Stimulated activated effector memory CD8-positive, alpha-beta T cell treated with anti-CD3 and anti-CD28 coated beads, Interleukin-12 subunit alpha, Interleukin-12 subunit beta, amount 100 ng/mL, for 72 hours (primary cell): ENCODE measurements around the gene METTL16.

Source experiments
- ATAC-seq: fragments of 150-1000 bp; cut with Tn5 transposase; 2 replicates; pipeline ENCODE4 v1.10.0; 2021
- DNase-seq, 2 donors: peaks; one replicate each; pipeline ENCODE4 v3.0.0; 2021 to 2022; ENCODE audit warnings: low spot score in 2 of 2
- H3K27ac Mint-ChIP-seq: one replicate; pipeline ENCODE4 v1.8.0; 2022; ENCODE audit warnings: mild to moderate bottlenecking, mixed read lengths
- H3K36me3 Mint-ChIP-seq: one replicate; pipeline ENCODE4 v1.8.0; 2022; ENCODE audit warnings: mild to moderate bottlenecking, mixed read lengths
- H3K4me1 Mint-ChIP-seq: one replicate; pipeline ENCODE4 v1.8.0; 2022; ENCODE audit warnings: mixed read lengths
- H3K4me3 Mint-ChIP-seq: one replicate; pipeline ENCODE4 v1.8.0; 2022; ENCODE audit warnings: mild to moderate bottlenecking, mixed read lengths
- H3K9me3 Mint-ChIP-seq: one replicate; pipeline ENCODE4 v1.8.0; 2022; ENCODE audit warnings: mixed read lengths

The METTL16 gene

GRCh38 chr17:2481760-2482159 lies 29.9 kb downstream of the METTL16 start:
- DNase-seq (no peak), ATAC-seq (no peak)
- Mint-ChIP-seq H3K27ac (peak overlapping the region; percentile 96), H3K4me1 (peaks cover 24% of the 10 kb centered on the region), H3K36me3 (peaks cover 55% of the 10 kb centered on the region), H3K9me3 (no peaks in the 10 kb centered on the region), H3K4me3 (peak overlapping the region; percentile 65)

GRCh38 chr17:2478458-2478857 lies 33.2 kb downstream of the METTL16 start:
- Mint-ChIP-seq H3K4me1 (peaks cover 21% of the 10 kb centered on the region), H3K27ac (no peak overlapping the region), H3K4me3 (no peak overlapping the region), H3K36me3 (peaks cover 76% of the 10 kb centered on the region), H3K9me3 (no peaks in the 10 kb centered on the region)
- ATAC-seq (no peak), DNase-seq (no peak)

GRCh38 chr17:2475056-2475455 lies 36.6 kb downstream of the METTL16 start:
- DNase-seq = no peak
- Mint-ChIP-seq H3K4me1 (no peaks in the 10 kb centered on the region), H3K4me3 (no peak overlapping the region), H3K9me3 (no peaks in the 10 kb centered on the region), H3K36me3 (peaks cover 96% of the 10 kb centered on the region), H3K27ac (no peak overlapping the region)
- ATAC-seq = no peak

- Mint-ChIP-seq H3K9me3 (no peaks in the 10 kb centered on the region), H3K36me3 (peaks cover 97% of the 10 kb centered on the region), H3K4me1 (no peaks in the 10 kb centered on the region), H3K27ac (no peak overlapping the region), H3K4me3 (no peak overlapping the region)
- no peak for DNase-seq
- no peak for ATAC-seq
Measured at GRCh38 chr17:2474371-2474770, 37.3 kb downstream of the METTL16 start.

GRCh38 chr17:2468270-2468669 lies 43.4 kb downstream of the METTL16 start:
- no peak for ATAC-seq
- H3K4me3 Mint-ChIP-seq = no peak overlapping the region
- H3K4me1 Mint-ChIP-seq = no peaks in the 10 kb centered on the region
- H3K27ac Mint-ChIP-seq = no peak overlapping the region
- DNase-seq = no peak
- peaks cover 98% of the 10 kb centered on the region for H3K36me3 Mint-ChIP-seq
- no peaks in the 10 kb centered on the region for H3K9me3 Mint-ChIP-seq

GRCh38 chr17:2466931-2467330 lies 44.8 kb downstream of the METTL16 start:
- Mint-ChIP-seq H3K36me3 (peaks cover 98% of the 10 kb centered on the region), H3K27ac (no peak overlapping the region), H3K9me3 (no peaks in the 10 kb centered on the region), H3K4me1 (peaks cover 8% of the 10 kb centered on the region), H3K4me3 (no peak overlapping the region)
- ATAC-seq (no peak), DNase-seq (no peak)

- DNase-seq (no peak), ATAC-seq (no peak)
- Mint-ChIP-seq H3K9me3 (no peaks in the 10 kb centered on the region), H3K36me3 (peaks cover 98% of the 10 kb centered on the region), H3K4me3 (no peak overlapping the region), H3K27ac (peak overlapping the region; percentile 1), H3K4me1 (peaks cover 17% of the 10 kb centered on the region)
Measured at GRCh38 chr17:2462481-2462880, 49.2 kb downstream of the METTL16 start.

GRCh38 chr17:2459917-2460271 lies 51.8 kb downstream of the METTL16 start:
- DNase-seq = no peak
- peak overlapping the region; percentile 71 for H3K27ac Mint-ChIP-seq
- peaks cover 95% of the 10 kb centered on the region for H3K36me3 Mint-ChIP-seq
- peak; percentile 99 for ATAC-seq
- H3K4me1 Mint-ChIP-seq = peaks cover 17% of the 10 kb centered on the region
- H3K4me3 Mint-ChIP-seq = peak overlapping the region; percentile 10
- no peaks in the 10 kb centered on the region for H3K9me3 Mint-ChIP-seq

- peak overlapping the region; percentile 61 for H3K27ac Mint-ChIP-seq
- peaks cover 83% of the 10 kb centered on the region for H3K36me3 Mint-ChIP-seq
- peaks cover 29% of the 10 kb centered on the region for H3K4me1 Mint-ChIP-seq
- no peak for ATAC-seq
- no peaks in the 10 kb centered on the region for H3K9me3 Mint-ChIP-seq
- no peak overlapping the region for H3K4me3 Mint-ChIP-seq
- no peak for DNase-seq
Measured at GRCh38 chr17:2457913-2458312, 53.8 kb downstream of the METTL16 start.

- Mint-ChIP-seq H3K4me1 (peaks cover 21% of the 10 kb centered on the region), H3K4me3 (no peak overlapping the region), H3K9me3 (no peaks in the 10 kb centered on the region), H3K27ac (no peak overlapping the region), H3K36me3 (peaks cover 83% of the 10 kb centered on the region)
- DNase-seq (no peak), ATAC-seq (no peak)
Measured at GRCh38 chr17:2456475-2456874, 55.2 kb downstream of the METTL16 start.

GRCh38 chr17:2455956-2456355 lies 55.7 kb downstream of the METTL16 start:
- H3K36me3 Mint-ChIP-seq = peaks cover 82% of the 10 kb centered on the region
- no peaks in the 10 kb centered on the region for H3K9me3 Mint-ChIP-seq
- no peak overlapping the region for H3K4me3 Mint-ChIP-seq
- DNase-seq (no peak), ATAC-seq (no peak)
- no peak overlapping the region for H3K27ac Mint-ChIP-seq
- H3K4me1 Mint-ChIP-seq = peaks cover 21% of the 10 kb centered on the region

GRCh38 chr17:2453866-2454265 lies 57.8 kb downstream of the METTL16 start:
- Mint-ChIP-seq H3K27ac (no peak overlapping the region), H3K36me3 (peaks cover 62% of the 10 kb centered on the region), H3K4me1 (peaks cover 13% of the 10 kb centered on the region), H3K9me3 (no peaks in the 10 kb centered on the region), H3K4me3 (no peak overlapping the region)
- DNase-seq (no peak), ATAC-seq (peak; percentile 99)

- DNase-seq = no peak
- Mint-ChIP-seq H3K9me3 (no peaks in the 10 kb centered on the region), H3K4me3 (no peak overlapping the region), H3K4me1 (peaks cover 13% of the 10 kb centered on the region), H3K36me3 (peaks cover 56% of the 10 kb centered on the region), H3K27ac (no peak overlapping the region)
- ATAC-seq = no peak
Measured at GRCh38 chr17:2453325-2453724, 58.4 kb downstream of the METTL16 start.

GRCh38 chr17:2452216-2452750 lies 59.4 kb downstream of the METTL16 start:
- DNase-seq = no peak
- Mint-ChIP-seq H3K4me1 (peaks cover 13% of the 10 kb centered on the region), H3K36me3 (peaks cover 46% of the 10 kb centered on the region), H3K9me3 (no peaks in the 10 kb centered on the region), H3K27ac (no peak overlapping the region), H3K4me3 (no peak overlapping the region)
- ATAC-seq = no peak

GRCh38 chr17:2450016-2450650 lies 61.6 kb downstream of the METTL16 start:
- ATAC-seq (no peak), DNase-seq (no peak)
- Mint-ChIP-seq H3K27ac (no peak overlapping the region), H3K9me3 (no peaks in the 10 kb centered on the region), H3K36me3 (peaks cover 32% of the 10 kb centered on the region), H3K4me1 (peaks cover 13% of the 10 kb centered on the region), H3K4me3 (no peak overlapping the region)

GRCh38 chr17:2449486-2449885 lies 62.2 kb downstream of the METTL16 start:
- H3K4me3 Mint-ChIP-seq = no peak overlapping the region
- peaks cover 13% of the 10 kb centered on the region for H3K4me1 Mint-ChIP-seq
- H3K27ac Mint-ChIP-seq = no peak overlapping the region
- DNase-seq = no peak
- ATAC-seq = no peak
- peaks cover 37% of the 10 kb centered on the region for H3K36me3 Mint-ChIP-seq
- no peaks in the 10 kb centered on the region for H3K9me3 Mint-ChIP-seq
